ENCODE data around the gene PCYOX1L.

Gene PCYOX1L

DNA sequence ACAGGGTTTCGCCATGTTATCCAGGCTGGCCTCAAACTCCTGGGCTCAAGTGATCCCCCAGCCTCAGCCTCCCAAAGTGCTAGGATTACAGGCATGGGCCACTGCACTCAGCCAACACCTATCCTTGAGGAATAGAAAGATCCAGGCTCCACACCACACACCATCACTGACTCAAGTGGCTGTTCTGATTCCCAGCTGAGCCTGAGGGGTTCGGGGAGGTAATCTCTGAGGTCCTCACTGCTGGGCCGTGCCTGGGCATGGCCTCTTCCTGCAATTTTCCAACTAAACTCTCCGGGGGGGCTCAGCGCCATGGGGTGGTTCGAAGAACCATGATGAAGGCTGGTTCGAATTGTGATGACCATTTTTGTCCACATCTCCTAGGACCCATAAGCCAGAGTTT lies 52.2 kb downstream of the PCYOX1L start:
- TF ChIP-seq, protein P1, sequence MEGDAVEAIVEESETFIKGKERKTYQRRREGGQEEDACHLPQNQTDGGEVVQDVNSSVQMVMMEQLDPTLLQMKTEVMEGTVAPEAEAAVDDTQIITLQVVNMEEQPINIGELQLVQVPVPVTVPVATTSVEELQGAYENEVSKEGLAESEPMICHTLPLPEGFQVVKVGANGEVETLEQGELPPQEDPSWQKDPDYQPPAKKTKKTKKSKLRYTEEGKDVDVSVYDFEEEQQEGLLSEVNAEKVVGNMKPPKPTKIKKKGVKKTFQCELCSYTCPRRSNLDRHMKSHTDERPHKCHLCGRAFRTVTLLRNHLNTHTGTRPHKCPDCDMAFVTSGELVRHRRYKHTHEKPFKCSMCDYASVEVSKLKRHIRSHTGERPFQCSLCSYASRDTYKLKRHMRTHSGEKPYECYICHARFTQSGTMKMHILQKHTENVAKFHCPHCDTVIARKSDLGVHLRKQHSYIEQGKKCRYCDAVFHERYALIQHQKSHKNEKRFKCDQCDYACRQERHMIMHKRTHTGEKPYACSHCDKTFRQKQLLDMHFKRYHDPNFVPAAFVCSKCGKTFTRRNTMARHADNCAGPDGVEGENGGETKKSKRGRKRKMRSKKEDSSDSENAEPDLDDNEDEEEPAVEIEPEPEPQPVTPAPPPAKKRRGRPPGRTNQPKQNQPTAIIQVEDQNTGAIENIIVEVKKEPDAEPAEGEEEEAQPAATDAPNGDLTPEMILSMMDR (conservative IDR thresholded peaks at IDR 0.05; ENCODE audit: low read depth, low read length): no peak
- no peak overlapping the region for H3K4me3 ChIP-seq (ENCODE audit: low read depth, low read length)
- no peak for DNase-seq (ENCODE audit: low read depth)

DNA sequence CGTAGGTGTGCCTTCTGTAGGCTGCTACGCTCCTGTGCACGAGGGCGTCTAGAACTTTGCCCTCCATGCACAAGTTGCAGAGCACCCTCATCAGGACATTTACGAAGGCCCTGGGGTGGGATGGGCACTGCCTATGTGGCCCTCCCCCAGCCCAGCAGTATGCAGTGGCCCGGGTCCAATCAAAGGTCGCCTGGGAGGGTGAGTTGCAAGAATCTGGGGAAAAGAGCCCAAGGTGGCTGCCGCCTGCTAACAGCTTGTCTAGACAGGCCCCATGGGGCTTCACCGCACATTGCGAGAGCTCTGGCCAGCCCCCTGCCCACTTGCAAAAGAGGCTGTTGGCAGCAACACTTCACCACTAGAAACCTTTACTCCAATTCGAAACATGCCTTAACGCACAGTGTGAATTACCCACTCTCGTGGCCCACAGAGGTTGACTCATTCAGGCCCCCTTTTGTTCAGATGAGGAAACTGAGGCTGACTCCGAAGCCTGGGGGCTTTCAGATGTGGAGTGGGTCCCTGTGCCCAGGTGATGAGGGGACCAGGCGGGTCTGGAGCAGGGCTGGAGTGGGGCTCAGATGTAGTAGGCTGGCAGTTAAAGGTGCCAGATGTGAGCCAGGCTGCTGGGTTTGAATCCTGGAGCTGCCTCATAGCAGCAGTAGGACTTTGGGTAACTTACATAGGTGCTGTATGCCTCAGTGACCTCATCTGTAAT lies 53.0 kb downstream of the PCYOX1L start:
- TF ChIP-seq, protein P1 (conservative IDR thresholded peaks at IDR 0.05; ENCODE audit: low read depth, low read length): no peak
- peak; percentile 56 for DNase-seq (ENCODE audit: low read depth)
- H3K4me3 ChIP-seq (ENCODE audit: low read depth, low read length): peak overlapping the region; percentile 8

DNA sequence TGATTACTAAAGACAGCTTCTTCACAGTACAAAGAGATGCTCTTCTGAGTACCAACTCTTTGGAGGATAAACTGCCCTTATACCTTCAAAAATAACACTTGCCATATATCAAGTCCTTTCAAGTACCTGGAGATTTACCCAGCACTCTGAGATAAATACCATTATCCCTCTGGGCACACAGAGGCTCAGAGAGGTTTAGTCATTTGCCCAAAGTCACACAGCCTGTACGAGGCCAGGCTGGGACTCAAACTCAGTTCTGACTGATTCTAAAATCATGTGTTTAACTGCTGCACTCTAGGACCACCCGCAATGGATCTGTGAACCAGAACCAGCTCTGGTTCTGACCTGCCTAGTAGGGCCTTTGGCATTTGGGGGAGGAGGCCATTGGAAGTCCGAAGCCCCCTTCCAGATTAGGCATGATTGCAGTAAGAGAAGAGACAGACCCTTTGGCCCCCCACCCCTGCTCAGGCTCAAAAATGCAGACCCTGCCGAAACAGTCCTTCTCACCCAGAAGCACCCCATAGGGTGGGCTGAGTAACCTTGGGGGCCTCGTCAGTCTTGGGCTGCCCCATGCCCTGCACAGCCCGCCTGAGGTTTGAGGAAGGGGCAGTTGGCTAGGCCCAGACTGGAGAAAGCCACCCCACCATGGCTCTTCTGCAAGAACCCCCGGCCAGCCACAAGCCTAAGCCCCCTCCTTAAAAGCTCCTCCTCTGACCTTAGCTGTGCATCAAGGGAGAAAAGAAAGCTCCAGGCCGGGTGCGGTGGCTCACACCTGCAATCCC lies 54.1 kb downstream of the PCYOX1L start:
- no peak overlapping the region for H3K4me3 ChIP-seq (ENCODE audit: low read depth, low read length)
- TF ChIP-seq, protein P1 (conservative IDR thresholded peaks at IDR 0.05; ENCODE audit: low read depth, low read length): no peak
- no peak for DNase-seq (ENCODE audit: low read depth)

- H3K4me3 ChIP-seq (ENCODE audit: low read depth, low read length): no peak overlapping the region
- TF ChIP-seq, protein P1 (conservative IDR thresholded peaks at IDR 0.05; ENCODE audit: low read depth, low read length): no peak
- DNase-seq (ENCODE audit: low read depth): no peak
Observed at GRCh38 chr5:149412783-149413476, 55.1 kb downstream of the PCYOX1L start.

DNA sequence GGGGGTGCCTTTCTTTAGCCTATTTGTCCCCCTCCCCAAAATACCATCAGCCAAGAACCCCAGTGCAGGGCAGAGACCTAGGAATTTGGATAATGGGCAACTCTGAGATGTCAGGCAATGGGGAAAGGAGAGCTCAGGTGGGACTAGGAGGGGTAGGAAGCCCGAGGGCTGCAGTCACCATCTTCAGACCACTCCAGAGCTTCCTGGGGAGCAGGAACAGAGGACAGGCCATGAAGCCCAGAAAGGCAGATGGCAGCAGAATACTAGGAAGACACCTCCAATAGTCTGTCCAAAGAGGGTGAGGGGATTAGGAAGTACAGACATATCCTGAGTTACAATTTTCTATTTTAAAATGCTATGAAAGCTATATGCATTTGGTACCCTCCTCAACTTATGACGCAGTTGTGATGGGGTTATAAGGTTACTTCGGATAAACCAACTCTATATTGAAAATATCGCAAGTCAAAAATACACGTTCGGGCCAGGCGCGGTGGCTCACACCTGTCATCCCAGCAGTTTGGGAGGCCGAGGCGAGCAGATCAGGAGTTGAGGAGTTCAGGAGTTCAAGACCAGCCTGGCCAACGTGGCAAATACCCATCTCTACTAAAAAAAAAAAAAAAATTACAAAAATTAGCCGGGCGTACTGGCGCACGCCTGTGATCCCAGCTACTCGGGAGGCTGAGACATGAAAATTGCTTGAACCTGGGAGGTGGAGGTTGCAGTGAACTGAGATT lies 55.8 kb downstream of the PCYOX1L start:
- TF ChIP-seq, protein P1 (conservative IDR thresholded peaks at IDR 0.05; ENCODE audit: low read depth, low read length): no peak
- no peak overlapping the region for H3K4me3 ChIP-seq (ENCODE audit: low read depth, low read length)
- no peak for DNase-seq (ENCODE audit: low read depth)

DNA sequence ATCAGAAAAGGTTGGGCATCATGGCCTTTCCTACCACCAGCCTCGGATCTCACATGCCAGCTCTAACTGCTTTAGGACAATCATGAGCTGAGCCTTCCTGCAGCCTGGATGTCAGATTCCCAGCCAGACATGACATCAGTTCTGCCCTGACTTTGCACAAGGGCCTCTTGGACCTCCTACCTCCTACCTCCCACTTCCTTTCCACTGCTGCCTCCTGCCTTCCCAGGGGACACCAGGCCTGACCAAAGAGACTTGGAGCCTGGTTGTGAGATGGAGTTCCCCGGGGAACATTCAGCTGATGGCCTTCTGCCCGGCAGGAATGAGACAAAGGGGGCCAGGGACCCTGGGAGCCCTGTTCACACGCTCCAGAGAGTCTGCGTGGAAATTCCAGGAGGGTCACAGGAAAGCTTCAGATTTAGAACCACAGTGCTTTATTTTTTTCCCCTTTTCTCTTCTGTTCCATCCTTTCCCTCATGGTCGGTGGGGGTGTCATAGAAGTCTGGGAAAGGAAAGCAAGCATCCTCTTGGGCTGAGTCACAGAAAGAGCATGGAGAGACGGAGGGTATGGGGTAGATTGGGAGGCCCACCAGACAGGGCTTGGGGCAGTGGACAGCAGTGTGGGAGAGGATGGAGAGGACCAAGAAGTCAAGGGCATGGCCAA lies 56.7 kb downstream of the PCYOX1L start:
- no peak overlapping the region for H3K4me3 ChIP-seq (ENCODE audit: low read depth, low read length)
- TF ChIP-seq, protein P1 (conservative IDR thresholded peaks at IDR 0.05; ENCODE audit: low read depth, low read length): peak; percentile 13
- DNase-seq (ENCODE audit: low read depth): peak; percentile 78

All from choroid plexus epithelial cell (primary cell).